ENCODE data around the gene CASZ1. TPM values are rescaled to one million over a fixed set of nuclear protein-coding genes. Genes with fewer than 3 reads are reported as not detected.

Gene CASZ1
- total RNA-seq, 1 donor from 2014 or later, result 3.9 TPM

DNA sequence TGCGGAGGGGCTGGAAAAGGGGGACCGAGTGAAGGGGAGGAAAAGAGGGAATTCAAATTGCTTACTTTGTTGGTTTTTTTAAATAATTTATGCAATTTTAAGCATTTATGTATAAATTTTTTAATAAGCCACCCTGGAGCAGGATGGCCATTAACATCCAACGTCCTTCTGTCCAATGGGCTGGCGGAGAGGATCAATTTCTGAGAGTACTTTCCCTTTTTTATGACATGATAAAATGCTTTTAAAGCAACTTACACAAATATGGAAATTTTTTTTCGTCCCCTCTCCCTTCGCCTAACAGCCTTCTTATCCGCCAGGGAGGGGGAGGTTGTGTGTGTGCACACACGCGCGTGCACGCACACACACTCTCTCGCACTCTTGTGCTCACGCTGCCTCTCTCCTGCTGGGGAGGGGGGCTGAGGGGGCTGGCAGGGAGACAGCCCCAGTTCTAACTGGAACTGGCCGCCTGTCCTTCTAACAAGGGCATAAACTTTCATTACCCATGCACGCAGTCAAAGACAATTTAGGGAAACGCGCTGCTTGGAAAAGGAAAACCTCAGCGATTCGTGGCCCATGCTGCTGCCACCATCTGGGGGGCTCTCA is 123.2 kb downstream of the CASZ1 start:
- no peak for DNase-seq (ENCODE audit: low spot score)

DNA sequence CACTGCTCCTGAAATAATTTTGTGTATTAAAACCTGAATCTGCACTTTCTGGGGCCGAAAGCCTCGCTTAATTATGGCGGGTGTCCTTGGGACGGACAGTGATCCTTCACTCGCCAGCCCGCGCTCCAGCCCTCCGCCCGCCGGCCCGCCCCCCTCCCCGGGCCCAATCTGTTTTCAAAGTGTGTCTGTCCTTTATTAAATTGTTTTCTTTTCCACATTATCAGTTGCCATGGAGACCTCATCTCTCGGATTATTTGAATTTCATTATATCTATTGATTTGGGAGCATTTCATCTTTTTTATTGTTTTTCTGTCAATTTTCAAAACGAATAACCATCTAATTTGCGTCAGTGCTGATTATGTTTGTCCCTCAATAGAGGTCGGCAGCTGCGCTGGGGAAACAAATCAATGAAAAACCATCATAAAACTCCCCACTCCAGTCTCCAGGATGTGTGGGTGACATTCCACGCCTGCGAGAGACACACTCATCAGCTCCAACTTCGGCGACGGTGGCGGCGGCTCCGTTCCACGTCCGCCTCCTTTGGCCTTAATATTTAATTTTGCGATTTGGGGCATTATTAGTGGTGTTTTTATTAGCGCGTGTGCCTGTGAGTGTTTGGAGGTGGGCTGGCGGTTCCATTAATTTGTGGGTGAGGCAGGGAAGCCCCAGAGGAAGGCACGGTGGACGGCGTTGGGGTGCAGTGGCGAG is 123.9 kb downstream of the CASZ1 start:
- DNase-seq (ENCODE audit: low spot score), result no peak

DNA sequence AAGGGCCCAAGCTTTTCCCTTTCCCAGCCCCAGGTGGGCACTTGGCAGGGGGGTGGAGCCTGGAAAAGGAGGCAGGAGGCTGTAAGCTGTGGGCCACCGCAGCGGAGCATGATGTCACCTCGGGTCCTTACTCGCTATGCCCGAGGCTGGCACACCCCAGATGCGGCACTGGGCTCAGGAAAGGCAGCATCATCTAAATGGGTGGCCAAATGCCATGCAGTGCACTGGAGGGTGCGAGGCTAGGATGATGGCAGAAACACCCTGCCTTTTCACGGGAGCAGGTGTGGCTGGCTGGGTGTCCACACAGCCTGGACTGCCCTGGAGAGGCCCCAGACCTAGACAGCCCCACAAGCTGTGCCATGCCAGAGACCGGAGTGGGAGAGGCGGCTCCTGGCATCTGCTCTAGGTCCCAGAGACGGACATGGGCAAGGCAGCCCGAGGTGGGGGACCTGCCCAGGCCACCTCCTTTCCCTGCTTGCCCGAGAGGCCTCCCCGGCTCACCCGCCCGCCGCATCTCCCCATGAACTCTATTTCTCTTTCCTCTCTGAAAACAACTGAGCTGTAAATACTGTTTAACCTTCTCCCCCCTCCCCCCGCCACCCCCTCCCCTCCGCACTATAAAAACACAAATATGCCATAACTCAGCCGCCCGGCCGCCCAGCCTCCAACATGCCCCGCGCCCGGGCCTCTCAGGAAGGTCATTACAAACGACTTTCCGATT is 124.7 kb downstream of the CASZ1 start:
- DNase-seq (ENCODE audit: low spot score), result no peak

DNA sequence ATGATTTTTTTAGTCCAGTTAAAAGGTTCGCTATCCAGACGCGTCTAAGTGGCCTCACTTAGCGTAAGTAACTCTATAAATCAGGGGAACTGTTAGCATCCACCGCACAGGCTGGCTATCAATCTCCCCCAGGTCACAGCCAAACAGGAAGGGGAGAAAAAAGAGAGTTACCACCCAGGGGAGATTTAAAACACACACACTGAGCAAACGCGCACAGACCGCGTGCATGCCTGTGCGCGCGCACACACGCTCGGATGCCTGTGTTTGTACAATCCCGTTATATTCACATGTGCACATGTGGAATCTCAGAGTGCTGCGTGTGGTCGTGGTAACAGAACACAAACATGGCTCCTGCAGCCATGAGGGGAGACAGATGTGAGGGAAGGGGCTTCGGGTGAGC is 125.4 kb downstream of the CASZ1 start:
- DNase-seq (ENCODE audit: low spot score), result no peak

DNA sequence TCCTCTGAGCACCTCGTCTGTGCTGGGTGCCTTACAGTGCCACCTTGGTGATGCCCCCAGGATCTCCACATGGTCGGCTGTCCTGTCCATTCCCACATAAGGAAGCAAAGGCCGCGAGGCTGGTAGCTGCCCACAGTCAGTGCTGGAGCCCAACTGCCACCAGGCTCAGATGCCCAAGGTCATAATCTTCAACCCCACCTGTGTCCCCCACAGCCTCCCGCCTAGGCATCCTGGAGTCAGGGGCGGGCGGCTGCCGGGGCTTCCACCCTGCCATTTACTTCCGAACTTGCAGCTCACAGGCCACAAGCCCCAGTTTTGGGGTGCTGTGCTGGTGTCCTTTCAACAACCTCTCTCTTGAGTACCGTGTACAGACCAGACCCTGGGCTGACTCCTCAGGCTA is 126.3 kb downstream of the CASZ1 start:
- no peak for DNase-seq (ENCODE audit: low spot score)

DNA sequence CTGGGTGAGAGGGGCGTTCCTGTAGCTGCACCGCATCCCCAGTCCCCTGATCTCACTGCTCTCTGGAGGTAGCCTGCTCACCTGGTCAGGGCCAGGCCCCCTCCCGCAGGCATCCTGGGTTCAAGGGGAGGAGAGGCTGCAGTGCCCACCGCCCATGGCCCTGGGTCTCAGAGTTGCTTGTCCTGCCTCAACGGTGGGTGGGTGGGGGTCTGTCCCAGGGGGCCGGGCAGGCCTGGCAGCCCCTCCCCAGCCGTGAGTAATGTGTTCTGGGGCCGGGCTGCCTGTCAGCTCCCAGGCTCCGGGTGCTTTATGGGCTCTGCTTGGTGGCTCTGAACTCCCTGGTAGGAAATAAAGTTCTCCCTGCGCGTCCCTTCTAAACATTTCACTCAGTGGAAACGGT is 126.9 kb downstream of the CASZ1 start:
- no peak for DNase-seq (ENCODE audit: low spot score)

DNA sequence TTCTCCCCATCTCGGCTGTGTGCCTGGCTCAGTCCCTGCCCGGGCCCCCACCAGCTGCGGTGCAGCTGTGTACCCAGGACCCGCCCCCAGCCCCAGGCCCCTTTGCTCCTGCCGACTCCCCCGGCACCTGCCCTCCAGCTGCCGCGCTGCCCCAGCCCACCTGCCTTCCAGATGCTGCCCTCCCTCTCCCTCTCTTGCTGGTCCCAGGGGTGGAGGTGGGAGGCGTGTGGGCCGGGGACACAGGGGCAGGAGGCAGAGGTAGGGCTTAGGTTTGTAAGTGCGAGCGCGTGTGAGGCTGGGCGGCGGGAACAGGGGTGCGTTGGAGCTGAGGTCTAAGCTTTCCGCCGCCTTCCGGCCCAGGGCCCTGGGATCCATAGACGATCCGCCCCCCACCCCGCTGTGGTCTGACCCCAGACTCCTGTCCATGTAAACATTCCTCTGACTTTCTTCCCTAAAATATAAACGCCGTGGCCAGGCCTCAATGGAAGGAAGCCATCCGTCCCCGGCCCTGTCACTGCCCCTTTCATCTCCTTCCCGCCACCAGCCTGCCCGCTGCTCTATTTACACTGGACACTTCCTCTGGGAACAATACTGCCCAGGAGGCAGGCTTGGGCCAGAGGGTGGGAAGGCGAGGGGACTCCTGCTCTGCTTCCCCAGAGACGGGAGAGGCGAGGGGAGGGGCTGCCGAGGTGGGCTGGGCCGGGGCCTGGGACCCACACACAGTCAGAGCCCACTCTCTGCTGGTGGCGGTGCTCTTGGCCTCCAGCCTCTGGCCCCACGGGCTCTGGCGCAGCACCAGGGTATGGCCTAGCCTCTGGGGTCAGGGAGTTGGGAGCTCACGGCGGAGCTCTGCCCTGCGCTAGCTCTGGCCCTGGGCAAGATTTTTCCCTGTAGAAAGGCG is 128.3 kb downstream of the CASZ1 start:
- no peak for DNase-seq (ENCODE audit: low spot score)

DNA sequence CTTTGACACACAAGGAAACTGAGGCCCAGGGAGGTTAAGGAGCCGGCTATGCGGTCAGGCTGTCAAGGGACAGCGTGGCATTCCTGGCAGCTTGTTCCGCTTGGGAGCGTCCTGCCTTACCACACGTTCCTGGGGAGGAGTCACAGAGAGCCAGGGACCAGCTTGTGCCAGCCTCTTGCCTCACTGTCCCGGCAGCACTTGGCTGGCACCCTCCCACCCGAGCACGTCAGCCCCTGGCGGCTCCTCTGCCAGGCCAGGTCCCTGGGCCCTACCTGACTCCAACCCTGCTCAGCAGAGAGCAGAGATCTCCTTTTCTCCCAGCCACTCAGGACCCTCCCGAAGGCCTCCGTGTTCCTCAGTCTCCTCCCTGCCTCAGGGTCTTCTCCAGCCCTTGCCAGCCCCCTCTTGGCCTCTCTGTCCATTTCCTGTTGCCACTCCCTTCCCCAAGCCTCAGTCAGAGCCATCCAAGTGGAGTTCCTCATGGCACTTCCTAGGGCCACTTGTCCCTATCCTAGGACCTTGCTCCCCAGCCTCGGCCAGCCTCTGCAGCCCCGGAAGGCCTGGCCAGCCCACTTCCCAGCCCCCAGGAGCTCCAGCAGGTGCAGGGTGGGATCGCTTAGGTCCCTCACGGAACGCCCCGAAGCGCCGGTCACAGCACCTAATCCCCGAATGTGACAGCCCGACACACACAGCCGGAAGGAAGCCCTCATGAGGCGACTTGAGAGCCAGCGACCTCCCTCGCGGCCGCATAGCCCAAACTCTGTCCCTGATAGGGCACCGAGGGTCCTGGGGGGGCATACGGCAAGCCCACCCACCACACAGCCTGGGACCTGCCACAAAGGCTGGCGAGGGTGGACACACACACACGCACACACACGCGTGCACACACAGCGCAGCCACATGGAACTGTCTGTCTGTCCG is 130.3 kb downstream of the CASZ1 start:
- DNase-seq (ENCODE audit: low spot score), result no peak

DNA sequence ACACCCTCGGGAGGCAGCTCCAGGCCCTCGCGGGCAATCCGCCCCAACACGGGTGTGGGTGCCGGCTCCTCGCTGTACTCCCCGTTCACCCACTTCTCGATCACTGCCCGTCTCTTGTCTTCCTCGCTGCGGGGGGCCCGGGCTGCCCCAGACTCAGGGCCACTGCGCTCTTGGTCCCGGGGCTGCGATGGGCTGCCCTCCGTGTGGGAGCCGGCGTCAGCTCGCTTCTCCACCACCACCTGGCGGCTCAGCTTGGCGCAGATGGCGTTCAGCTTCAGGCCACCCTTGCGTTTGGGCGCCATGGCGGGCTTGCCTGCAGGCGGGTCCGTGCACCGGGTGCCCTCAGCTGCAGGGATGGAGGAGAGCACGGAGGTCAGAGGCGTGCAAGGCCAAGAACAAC is 131.2 kb downstream of the CASZ1 start:
- DNase-seq (ENCODE audit: low spot score), result no peak

DNA sequence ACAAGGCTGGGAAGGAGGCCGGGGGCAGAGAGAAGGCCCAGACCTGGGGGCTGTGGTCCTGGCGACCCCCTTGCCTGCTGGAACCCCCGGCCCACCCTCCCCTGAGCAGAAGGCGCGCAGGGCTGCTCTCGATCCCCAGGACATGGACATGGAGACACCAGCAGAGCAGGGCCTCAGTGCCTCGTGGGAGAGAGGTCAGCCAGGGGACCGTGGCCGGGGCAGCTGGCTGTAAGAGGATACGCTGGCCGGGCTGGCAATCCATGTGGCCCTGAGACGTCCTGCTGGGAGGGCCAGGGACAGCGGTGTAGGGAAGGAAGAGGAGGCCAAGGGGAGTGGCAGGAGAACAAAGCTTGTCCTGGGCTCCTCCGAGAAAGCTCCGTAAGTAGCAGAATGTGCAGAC is 132.2 kb downstream of the CASZ1 start:
- DNase-seq (ENCODE audit: low spot score), result no peak

DNA sequence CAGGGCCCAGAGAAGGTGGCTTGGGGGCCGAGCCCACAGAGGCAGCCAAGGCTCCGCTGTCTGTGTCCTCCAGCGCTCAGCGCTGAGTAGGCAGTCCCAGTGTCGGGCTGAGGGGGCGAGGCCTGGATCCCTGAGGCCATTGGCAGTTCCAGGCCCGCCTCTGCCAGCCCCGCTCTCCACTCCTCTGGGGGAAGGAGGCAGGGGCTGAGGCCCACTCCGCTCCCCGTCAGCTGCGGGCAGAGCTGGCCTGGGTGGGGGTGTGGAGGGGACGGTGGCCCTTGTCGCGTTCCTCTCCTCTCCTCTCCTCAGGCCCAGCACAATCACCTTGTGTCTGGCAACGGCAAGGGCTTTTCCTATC is 132.8 kb downstream of the CASZ1 start:
- peak; percentile 85 for DNase-seq (ENCODE audit: low spot score)

DNA sequence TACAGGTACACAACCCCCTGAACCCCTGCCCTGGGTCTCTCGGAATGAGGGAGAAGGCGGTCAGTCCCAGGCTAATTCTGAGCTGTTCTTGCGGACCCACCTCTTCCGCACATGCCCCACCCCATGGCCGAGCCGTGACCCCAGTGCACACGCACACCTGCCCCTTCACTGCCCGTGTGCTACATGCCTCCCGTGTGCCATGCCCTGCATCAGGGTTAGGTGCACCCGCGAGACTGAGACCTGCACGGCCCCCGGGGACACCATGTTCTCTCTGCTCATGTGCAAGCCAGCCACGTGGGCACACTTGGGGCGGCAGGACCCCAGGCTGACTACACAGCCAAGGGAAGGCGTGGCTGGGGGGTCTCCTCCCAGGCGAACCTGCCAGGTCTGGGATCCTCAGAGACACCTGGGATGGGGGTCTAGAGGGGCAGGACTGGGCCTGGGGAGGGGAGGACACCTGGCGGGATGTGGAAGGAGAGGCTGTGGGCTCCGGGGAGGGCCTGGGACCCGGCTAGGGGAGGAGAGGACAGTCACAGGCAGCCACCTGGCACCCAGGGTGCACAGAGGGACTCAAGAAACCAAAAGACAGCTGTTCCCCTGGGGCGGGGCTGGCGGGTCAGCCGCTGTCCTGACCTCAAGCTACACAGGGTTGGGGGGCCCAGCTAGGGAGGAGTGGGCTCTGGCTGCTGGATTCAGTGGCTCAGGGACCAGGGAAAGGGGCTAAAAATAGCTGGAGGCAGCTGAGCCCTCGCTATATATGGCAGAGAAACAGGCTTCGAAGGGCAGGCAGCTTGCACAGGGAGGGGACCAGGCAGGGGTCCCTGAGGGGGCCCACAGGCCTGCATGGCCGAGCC is 133.4 kb downstream of the CASZ1 start:
- DNase-seq (ENCODE audit: low spot score), result no peak

DNA sequence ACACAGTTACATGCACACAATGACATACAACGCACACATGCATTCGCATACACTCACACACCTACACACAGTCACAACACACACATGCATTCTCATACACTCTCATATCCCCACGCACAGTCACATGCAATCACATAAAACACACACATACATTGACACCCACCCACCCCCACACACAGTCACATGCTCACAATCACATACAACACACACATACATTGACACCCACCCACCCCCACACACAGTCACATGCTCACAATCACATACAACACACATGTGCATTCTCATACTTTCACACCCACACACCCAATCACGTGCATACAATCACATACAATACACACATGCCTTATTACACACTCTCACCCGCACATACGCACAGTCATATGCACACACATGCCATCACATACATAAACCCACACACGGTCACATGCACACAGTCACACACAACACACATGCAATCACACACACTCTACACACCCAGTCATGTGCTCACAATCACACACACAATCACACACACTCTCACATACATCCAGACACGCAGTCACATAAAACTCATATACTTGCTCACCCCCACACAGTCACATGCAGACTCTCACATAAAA is 134.3 kb downstream of the CASZ1 start:
- DNase-seq (ENCODE audit: low spot score), result no peak

DNA sequence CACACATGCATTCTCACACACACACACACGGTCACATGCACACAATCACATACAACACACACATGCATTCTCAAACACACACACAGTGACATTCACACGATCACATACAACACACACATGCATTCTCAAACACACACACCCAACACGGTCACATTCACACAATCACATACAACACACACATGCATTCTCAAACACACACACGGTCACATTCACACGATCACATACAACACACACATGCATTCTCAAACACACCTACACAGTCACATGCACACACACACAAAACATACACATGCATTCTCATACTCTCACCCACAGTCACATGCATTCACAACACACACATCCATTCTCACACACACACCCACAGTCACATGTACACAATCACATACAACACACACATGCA is 135.0 kb downstream of the CASZ1 start:
- DNase-seq (ENCODE audit: low spot score), result no peak

DNA sequence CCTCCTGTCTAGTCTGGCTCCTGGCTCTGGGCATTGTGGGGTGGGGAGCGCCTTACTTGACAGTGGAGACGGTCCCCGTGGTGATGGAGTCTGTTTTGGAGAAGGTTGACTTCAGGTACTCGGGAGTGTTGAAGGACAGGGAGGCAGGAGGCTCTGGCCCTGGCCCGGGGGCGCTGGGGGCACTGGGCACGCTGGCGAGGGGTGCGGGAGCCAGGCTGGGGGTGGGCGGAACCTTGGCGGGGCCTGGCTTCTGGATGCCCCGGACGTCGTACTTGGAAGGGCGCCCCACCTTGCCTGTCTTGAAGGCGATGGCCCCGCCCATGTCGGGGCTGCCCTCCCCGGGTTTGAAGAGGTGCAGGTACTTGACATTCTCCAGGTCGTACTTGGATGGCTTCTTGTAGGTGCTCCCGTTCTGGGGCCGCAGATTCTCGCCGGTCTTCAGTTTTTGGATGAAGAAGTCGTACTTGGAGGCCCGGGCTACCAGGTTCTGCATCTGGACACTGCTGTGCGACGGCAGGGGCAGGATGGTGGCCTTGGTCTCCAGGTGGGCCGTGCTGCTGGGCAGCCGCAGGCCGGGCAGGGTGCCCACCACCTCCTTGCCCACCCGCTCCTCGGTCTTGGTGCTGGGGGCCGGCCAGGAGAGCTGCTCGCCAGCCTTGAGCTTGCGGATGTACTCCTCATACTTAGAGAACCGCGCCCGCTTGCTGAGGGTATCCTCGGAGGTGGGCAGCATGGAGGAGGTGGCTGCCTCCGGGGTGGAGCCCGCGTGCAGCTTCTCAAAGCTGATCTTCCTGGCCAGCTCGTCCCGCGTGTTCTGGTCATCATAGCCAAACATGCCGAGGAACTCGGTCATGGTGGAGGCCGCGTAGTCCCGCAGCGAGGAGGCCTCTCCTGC is 136.6 kb downstream of the CASZ1 start:
- no peak for DNase-seq (ENCODE audit: low spot score)

DNA sequence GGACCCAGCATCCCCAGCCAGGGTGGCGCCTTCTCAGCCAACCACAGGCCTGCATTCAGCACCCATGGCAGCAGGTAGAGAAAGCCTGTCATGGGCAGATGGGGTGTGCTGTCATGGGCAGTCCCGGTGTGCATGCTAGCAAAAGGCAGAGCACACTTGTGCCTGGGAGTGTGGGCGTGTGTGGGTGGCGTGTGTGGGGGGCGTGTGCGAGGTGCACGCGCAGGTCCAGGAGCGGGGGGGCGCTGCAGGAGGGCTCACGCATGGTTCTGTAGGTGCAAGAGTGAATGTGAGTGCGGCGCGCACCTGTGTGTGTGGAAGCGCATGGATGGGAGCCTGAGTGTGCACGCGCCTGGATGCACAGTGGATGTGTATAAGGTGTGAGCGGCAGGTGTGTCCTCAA is 137.2 kb downstream of the CASZ1 start:
- no peak for DNase-seq (ENCODE audit: low spot score)

DNA sequence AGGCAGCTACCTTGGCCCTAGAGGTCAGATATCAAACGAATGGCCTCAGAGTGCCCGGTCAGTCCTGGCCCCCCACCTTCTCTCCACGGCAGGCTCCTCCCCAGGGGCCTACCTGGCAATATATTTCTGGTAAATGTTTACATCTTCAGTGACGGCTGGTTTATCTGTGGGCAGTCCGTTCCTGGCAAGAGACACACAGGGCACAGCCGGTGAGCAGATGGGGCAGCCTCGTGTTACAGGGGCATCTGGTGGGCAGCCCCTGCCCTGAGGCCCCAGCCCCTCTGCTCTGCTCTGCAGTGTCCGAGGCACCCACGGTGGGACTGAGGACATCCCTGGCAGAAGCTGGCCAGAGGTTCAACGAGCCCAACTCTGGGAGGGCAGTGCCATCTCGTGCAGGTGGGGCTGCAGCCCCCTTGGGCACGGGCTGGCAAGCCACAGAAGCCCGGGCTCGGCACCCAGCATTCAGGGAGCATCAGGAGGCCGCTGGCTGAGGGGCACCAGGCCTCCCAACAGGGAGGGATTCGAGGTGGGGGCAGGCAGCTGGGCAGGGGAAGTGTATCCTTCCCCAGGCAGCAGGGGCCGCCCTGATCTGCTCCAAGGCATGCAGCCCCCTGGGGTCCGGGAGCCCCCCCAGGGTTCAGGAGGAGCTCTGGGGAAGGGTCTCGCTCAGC is 137.9 kb downstream of the CASZ1 start:
- DNase-seq (ENCODE audit: low spot score), result no peak
